Lung microvascular endothelial cell (primary cell): Measurements from ENCODE around the gene SLC13A1. TPM values are rescaled to one million over a fixed set of nuclear protein-coding genes. Genes with fewer than 3 reads are reported as not detected.
"Not testable (repeated sequence)": the region's sequence is repeated elsewhere in the genome, so short reads cannot be mapped to it uniquely, and the experiment has no call there.

Experiments
- DNase-seq, 2 donors: peaks; one replicate each; pipeline versions ENCODE4 v3.0.0 to v3.0.0-alpha.2; 2010; ENCODE audit warnings: low read depth in 2 of 2
- total RNA-seq: library from RNA; depleted of rRNA; stranded (reverse); fragments of >200 nt; gene quantifications from 2 replicates; pipeline ENCODE4 v1.2.1, GENCODE V29; 2014

The SLC13A1 gene
- not detected in 2 replicates for total RNA-seq

GRCh38 chr7:123199883-123200282 is at the start of gene SLC13A1:
Gene SLC13A1 (minus strand): TSS chr7:123199969. CDS start chr7:123199946, 23 bp downstream.
- no peak for DNase-seq

- DNase-seq: no peak
Measured at GRCh38 chr7:123244768-123245167, 45.0 kb upstream of the SLC13A1 start.

GRCh38 chr7:123242467-123243092 is 42.8 kb upstream of the SLC13A1 start:
- DNase-seq: no peak

GRCh38 chr7:123241809-123242208 is 42.0 kb upstream of the SLC13A1 start:
- no peak for DNase-seq

- no peak for DNase-seq
Measured at GRCh38 chr7:123231021-123232000, 31.5 kb upstream of the SLC13A1 start.

- no peak for DNase-seq
Measured at GRCh38 chr7:123230603-123231002, 30.8 kb upstream of the SLC13A1 start.

GRCh38 chr7:123230147-123230546 is 30.4 kb upstream of the SLC13A1 start:
- no peak for DNase-seq

GRCh38 chr7:123229426-123229825 is 29.7 kb upstream of the SLC13A1 start:
- DNase-seq: no peak

GRCh38 chr7:123227666-123228065 is 27.9 kb upstream of the SLC13A1 start:
- DNase-seq: not testable (repeated sequence)

- DNase-seq: peak; percentile 44 to 50
Measured at GRCh38 chr7:123220396-123220795, 20.6 kb upstream of the SLC13A1 start.

- no peak for DNase-seq
Measured at GRCh38 chr7:123218866-123219265, 19.1 kb upstream of the SLC13A1 start.

GRCh38 chr7:123216825-123217224 is 17.1 kb upstream of the SLC13A1 start:
- no peak for DNase-seq

GRCh38 chr7:123215350-123215749 is 15.6 kb upstream of the SLC13A1 start:
- DNase-seq: no peak

GRCh38 chr7:123211545-123211944 is 11.8 kb upstream of the SLC13A1 start:
- DNase-seq: no peak

GRCh38 chr7:123210986-123211385 is 11.2 kb upstream of the SLC13A1 start:
- DNase-seq: no peak

- DNase-seq: peak in 1 of 2 donors; percentile 27
Measured at GRCh38 chr7:123209786-123210185, 10.0 kb upstream of the SLC13A1 start.

GRCh38 chr7:123208793-123209192 is 9.0 kb upstream of the SLC13A1 start:
- peak; percentile 18 to 26 for DNase-seq

GRCh38 chr7:123204206-123204835 is 4.6 kb upstream of the SLC13A1 start:
- peak in 1 of 2 donors; percentile 18 for DNase-seq

GRCh38 chr7:123201901-123202300 is 2.1 kb upstream of the SLC13A1 start:
- DNase-seq: no peak

- no peak for DNase-seq
Measured at GRCh38 chr7:123198668-123199652, 809 bp downstream of the SLC13A1 start.

GRCh38 chr7:123198111-123198510 is 1.7 kb downstream of the SLC13A1 start:
- no peak for DNase-seq
